GM12801 (cell line): Measurements from ENCODE around the gene ADGRG7.

ENCODE experiments used
- TF ChIP-seq, protein P1 (sequence below): IDR thresholded peaks from one replicate; pipeline ENCODE4 v1.5.1; 2011; ENCODE audit warnings: control low read depth; ENCODE audit not compliant: insufficient read length; ENCODE audit errors: extremely low read depth

ADGRG7 gene

DNA sequence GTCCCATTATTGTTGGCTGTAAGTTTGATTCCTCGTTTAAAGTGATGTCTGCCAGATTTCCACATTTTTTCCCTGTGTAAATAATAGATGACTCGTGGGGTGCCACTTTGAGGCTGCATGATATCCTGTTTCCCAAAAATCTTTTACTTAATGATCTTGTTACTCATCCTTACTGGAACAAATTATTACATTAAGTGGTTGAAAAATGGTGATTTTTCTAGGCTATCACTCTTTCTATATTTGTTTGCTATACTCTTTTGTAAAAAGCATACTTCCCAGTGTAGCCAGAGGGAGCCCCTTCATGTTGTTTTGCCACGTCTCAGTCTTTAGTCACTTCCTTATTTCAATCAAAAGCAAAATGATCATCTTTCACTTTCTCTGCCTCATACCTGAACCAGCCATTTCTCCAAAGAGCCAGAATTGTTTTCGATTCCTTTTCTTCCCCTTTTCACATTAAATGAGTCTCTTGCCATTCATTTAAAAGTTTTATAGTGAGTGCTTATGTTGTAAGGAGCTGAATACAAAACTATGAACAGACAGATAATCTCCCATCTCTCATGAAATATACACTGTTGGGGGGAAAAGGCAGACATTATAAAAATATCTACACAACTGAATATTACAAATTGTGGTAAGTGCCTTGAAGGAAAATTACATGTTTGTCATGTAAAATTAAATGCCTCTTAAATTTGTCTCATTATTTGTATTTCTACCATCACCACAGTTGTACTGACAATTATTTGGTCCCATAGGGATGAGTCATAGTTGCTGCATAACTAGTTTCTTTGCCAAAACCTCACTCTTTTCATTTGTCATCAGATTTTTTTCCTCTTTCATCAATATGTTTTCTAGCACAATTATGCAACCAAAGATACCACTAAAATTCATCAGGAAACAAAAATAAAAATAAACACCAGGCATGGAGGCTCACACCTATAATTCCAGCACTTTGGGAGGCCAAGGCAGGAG is 41.5 kb downstream of the ADGRG7 start:
- TF ChIP-seq, protein P1, sequence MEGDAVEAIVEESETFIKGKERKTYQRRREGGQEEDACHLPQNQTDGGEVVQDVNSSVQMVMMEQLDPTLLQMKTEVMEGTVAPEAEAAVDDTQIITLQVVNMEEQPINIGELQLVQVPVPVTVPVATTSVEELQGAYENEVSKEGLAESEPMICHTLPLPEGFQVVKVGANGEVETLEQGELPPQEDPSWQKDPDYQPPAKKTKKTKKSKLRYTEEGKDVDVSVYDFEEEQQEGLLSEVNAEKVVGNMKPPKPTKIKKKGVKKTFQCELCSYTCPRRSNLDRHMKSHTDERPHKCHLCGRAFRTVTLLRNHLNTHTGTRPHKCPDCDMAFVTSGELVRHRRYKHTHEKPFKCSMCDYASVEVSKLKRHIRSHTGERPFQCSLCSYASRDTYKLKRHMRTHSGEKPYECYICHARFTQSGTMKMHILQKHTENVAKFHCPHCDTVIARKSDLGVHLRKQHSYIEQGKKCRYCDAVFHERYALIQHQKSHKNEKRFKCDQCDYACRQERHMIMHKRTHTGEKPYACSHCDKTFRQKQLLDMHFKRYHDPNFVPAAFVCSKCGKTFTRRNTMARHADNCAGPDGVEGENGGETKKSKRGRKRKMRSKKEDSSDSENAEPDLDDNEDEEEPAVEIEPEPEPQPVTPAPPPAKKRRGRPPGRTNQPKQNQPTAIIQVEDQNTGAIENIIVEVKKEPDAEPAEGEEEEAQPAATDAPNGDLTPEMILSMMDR = no peak

GRCh38 chr3:100653604-100654294 is 44.3 kb downstream of the ADGRG7 start:
- TF ChIP-seq, protein P1 = no peak

DNA sequence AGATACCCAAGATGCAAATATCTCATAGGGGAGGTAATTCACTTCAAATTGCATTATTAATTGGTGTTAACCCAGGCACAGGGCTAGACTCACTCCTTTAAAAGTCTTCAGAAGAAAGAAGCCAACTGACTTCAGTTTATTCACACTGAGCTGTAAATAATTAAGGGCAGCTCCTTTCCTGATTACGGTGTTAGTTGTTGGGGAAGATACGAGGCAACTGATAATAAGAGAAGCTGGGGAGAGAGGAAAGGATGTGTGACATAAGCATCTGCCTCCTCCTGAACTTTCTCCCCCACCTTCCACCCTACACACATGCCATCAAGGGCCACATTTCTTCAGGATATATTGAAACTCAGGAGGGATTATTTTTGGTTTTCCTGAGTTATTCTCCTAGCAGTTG is 47.5 kb downstream of the ADGRG7 start:
- TF ChIP-seq, protein P1 = no peak

- TF ChIP-seq, protein P1 = no peak
Observed at GRCh38 chr3:100662113-100662823, 52.9 kb downstream of the ADGRG7 start.

DNA sequence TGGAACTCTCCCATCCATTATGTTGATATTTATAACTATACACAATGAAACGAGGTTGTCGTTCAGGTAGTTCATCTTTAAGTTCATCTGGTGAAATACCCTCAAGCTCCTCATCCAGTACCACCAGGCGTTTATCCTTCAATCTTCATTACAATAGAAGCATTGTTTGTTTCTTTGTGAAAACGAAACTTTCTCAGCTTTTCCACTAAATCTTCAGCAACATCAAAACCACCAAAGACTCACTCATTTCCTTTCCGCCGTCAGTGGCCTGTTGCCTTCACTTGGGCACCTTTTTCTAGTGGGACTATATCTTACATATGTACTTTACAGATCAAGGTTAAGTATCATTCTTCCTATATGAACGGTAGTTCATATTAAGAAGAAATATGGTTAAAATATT is 55.8 kb downstream of the ADGRG7 start:
- TF ChIP-seq, protein P1 = no peak

- TF ChIP-seq, protein P1 = no peak
Observed at GRCh38 chr3:100681496-100681895, 72.1 kb downstream of the ADGRG7 start.
